GM12878 (cell line): ENCODE measurements around the gene BTF3L4. TPM values are rescaled to one million over a fixed set of nuclear protein-coding genes. Genes with fewer than 3 reads are reported as not detected.

Experiments
- ATAC-seq: fragments of 200-7000 bp; cut with Tn5 transposase; 3 replicates; pipeline ENCODE4 v1.9.1; 2020; ENCODE audit warnings: mild to moderate bottlenecking, moderate library complexity
- BruUV-seq: library from RNA; stranded (reverse); fragments of 400-500 nt; replicated peaks from 2 replicates; lab custom pipeline; 2021; lab: Mats Ljungman, UMichigan
- CTCF ChIA-PET: fragments of 300-600 bp; sonication (Branson Sonifier 250); formaldehyde crosslinking; extraction: SDS; loops from one replicate; lab custom pipeline; 2021; ENCODE audit warnings: inconsistent platforms; lab: Yijun Ruan, JAX
- POLR2A ChIA-PET: fragments of 350-600 bp; formaldehyde crosslinking; extraction: SDS; loops from one replicate; lab custom pipeline; 2021; ENCODE audit warnings: inconsistent platforms; lab: Charles Lee
- RAD21 ChIA-PET: fragments of 300-600 bp; sonication (Branson Sonifier 250); formaldehyde crosslinking; loops from one replicate; lab custom pipeline; 2023; ENCODE audit warnings: antibody characterized with exemption; ENCODE audit not compliant: unreplicated experiment; lab: Charles Lee
- SMC1A ChIA-PET: fragments of 300-600 bp; sonication (Branson Sonifier 250); formaldehyde crosslinking; loops from one replicate; lab custom pipeline; 2023; ENCODE audit not compliant: unreplicated experiment, uncharacterized antibody; lab: Charles Lee
- DNase-seq: peaks from one replicate; pipeline ENCODE4 v3.0.0-alpha.2; 2011; ENCODE audit warnings: low read depth, low spot score
- FAIRE-seq: peaks from 3 replicates; lab custom pipeline; 2011; peaks lifted over from hg19 to GRCh38; lab: Jason Lieb, UNC
- H2AFZ ChIP-seq: 2 replicates; pipeline ENCODE4 v1.6.0; 2011; ENCODE audit warnings: low read depth, low read length, control low read depth; ENCODE audit not compliant: control insufficient read depth
- H3K27ac ChIP-seq: 2 replicates; pipeline ENCODE4 v1.5.1; 2011; ENCODE audit warnings: control low read depth; ENCODE audit not compliant: control insufficient read depth, insufficient read depth
- H3K27me3 ChIP-seq, 2 experiments: replicated peaks in 1 of 2; 2 replicates each; pipeline versions ENCODE4 v1.6.0 to v1.6.1; 2011; ENCODE audit warnings: low read length in 1 of 2; ENCODE audit not compliant: control insufficient read depth in 2 of 2, insufficient read depth in 2 of 2
- H3K36me3 ChIP-seq, 2 experiments: 2 replicates each; pipeline ENCODE4 v1.5.1; 2011; ENCODE audit warnings: low read length in 1 of 2; ENCODE audit not compliant: control insufficient read depth in 2 of 2, insufficient read depth in 2 of 2
- H3K4me1 ChIP-seq: 2 replicates; pipeline ENCODE4 v1.6.1; 2011; ENCODE audit warnings: mild to moderate bottlenecking, low read length, moderate library complexity, mixed read lengths; ENCODE audit not compliant: control insufficient read depth, insufficient read depth
- H3K4me2 ChIP-seq: 2 replicates; pipeline ENCODE4 v1.6.0; 2011; ENCODE audit warnings: control low read depth; ENCODE audit not compliant: control insufficient read depth, insufficient read depth
- H3K4me3 ChIP-seq: fragments of 200-600 bp; sonication (generic); 2 replicates; pipeline ENCODE4 v1.5.1; 2016
- H3K79me2 ChIP-seq: 2 replicates; pipeline ENCODE4 v1.6.0; 2011; ENCODE audit warnings: low read length; ENCODE audit not compliant: control insufficient read depth, insufficient read depth
- H3K9ac ChIP-seq: 2 replicates; pipeline ENCODE4 v1.8.0; 2011; ENCODE audit warnings: low read length, control low read depth, mixed read lengths; ENCODE audit not compliant: control insufficient read depth, insufficient read depth
- H3K9me3 ChIP-seq: replicated peaks from 3 replicates; pipeline ENCODE4 v1.5.1; 2011; ENCODE audit warnings: mild to moderate bottlenecking, low read length; ENCODE audit not compliant: control insufficient read depth, insufficient read depth
- H4K20me1 ChIP-seq: 2 replicates; pipeline ENCODE4 v1.6.0; 2011; ENCODE audit not compliant: control insufficient read depth, insufficient read depth
- BHLHE40 ChIP-seq, 2 experiments: fragments of 450-650 bp in 1 of 2; IDR thresholded peaks; 2 replicates each; pipeline ENCODE4 v1.6.1; 2011 to 2017; ENCODE audit warnings: low read depth in 2 of 2, borderline replicate concordance in 1 of 2, improper control_type of control experiment in 1 of 2, low read length in 1 of 2, mild to moderate bottlenecking in 1 of 2
- CBFB ChIP-seq: IDR thresholded peaks from 2 replicates; pipeline ENCODE4 v1.6.1; 2016; ENCODE audit warnings: antibody characterized with exemption, low read depth
- CREB1 ChIP-seq: IDR thresholded peaks from 2 replicates; pipeline ENCODE4 v1.6.1; 2012; ENCODE audit warnings: low read depth, mild to moderate bottlenecking, inconsistent platforms
- CREM ChIP-seq: IDR thresholded peaks from 2 replicates; pipeline ENCODE4 v1.6.1; 2014; ENCODE audit warnings: antibody characterized with exemption, low read depth
- EED ChIP-seq: sonication (generic); IDR thresholded peaks from 2 replicates; pipeline ENCODE4 v1.6.1; 2016; ENCODE audit warnings: antibody characterized with exemption, low read depth
- IRF5 ChIP-seq: fragments of 450-650 bp; IDR thresholded peaks from 2 replicates; pipeline ENCODE4 v1.6.1; 2017; ENCODE audit warnings: borderline replicate concordance
- MEF2B ChIP-seq: fragments of 450-650 bp; IDR thresholded peaks from 2 replicates; pipeline ENCODE4 v1.6.1; 2018; ENCODE audit warnings: mild to moderate bottlenecking, moderate library complexity; ENCODE audit not compliant: partially characterized antibody, poor library complexity, severe bottlenecking
- MTA3 ChIP-seq: IDR thresholded peaks from 2 replicates; pipeline ENCODE4 v1.6.1; 2012; ENCODE audit warnings: low read length, inconsistent platforms, borderline replicate concordance
- MXI1 ChIP-seq: fragments of 150-350 bp; IDR thresholded peaks from 2 replicates; pipeline ENCODE4 v1.6.1; 2011; ENCODE audit warnings: low read depth, mild to moderate bottlenecking, inconsistent platforms, low read length, improper control_type of control experiment
- MYB ChIP-seq: fragments of 150-350 bp; IDR thresholded peaks from 2 replicates; pipeline ENCODE4 v1.6.1; 2014; ENCODE audit warnings: mild to moderate bottlenecking, low read depth, low read length, borderline replicate concordance
- NFYA ChIP-seq: IDR thresholded peaks from 2 replicates; pipeline ENCODE4 v1.6.1; 2011; ENCODE audit warnings: low read depth, mild to moderate bottlenecking, low read length, improper control_type of control experiment, borderline replicate concordance
- RAD51 ChIP-seq: fragments of 450-650 bp; IDR thresholded peaks from 2 replicates; pipeline ENCODE4 v1.6.1; 2016; ENCODE audit warnings: moderate library complexity, mild to moderate bottlenecking, inconsistent platforms
- RFX5 ChIP-seq: IDR thresholded peaks from 2 replicates; pipeline ENCODE4 v1.6.1; 2011; ENCODE audit warnings: low read depth, low read length, improper control_type of control experiment
- RUNX3 ChIP-seq: IDR thresholded peaks from 2 replicates; pipeline ENCODE4 v1.6.1; 2012; ENCODE audit warnings: low read length, inconsistent platforms
- SPI1 ChIP-seq: IDR thresholded peaks from 2 replicates; pipeline ENCODE4 v1.6.1; 2011; ENCODE audit warnings: low read depth, mild to moderate bottlenecking, low read length, moderate library complexity, borderline replicate concordance; ENCODE audit not compliant: insufficient read depth
- YY1 ChIP-seq: IDR thresholded peaks from 2 replicates; pipeline ENCODE4 v1.6.1; 2011; ENCODE audit warnings: low read depth, mild to moderate bottlenecking, low read length
- ZNF687 ChIP-seq: fragments of 450-650 bp; IDR thresholded peaks from 2 replicates; pipeline ENCODE4 v1.6.1; 2017; ENCODE audit warnings: mild to moderate bottlenecking, moderate library complexity
- WGBS: methylation state at CpG from one replicate; pipeline ENCODE4 v1.1.6; 2016; ENCODE audit warnings: low lambda C conversion rate; ENCODE audit not compliant: insufficient replicate concordance, insufficient coverage; ENCODE audit errors: missing lambda C conversion rate; 5-methylcytosine and 5-hydroxymethylcytosine counted together
- in situ Hi-C: fragments of 300-500 bp; cut with MboI; formaldehyde crosslinking; loops from 9 replicates; pipeline ENCODE4 v1.14.3; 2018; ENCODE audit warnings: mixed read lengths
- intact Hi-C: fragments of 100-400 bp; cut with micrococcal nuclease; formaldehyde crosslinking; loops from one replicate; pipeline ENCODE4 v1.14.2; 2022; ENCODE audit not compliant: unreplicated experiment
- polyA plus RNA-seq, 11 experiments: library from polyadenylated mRNA; depleted of rRNA in 4 of 11; unstranded in 6 of 11; stranded (reverse) in 5 of 11; fragments of >200 nt; fragmentation: Nextera tagmentation in 4 of 11; fragmentation: Illumina TruSeq in 1 of 11; extraction: Ambion mirVana in 4 of 11; extraction: Trizol in 1 of 11; gene quantifications; 1 replicate in 1 of 11; 2 replicates in 10 of 11; pipeline versions ENCODE4 v1.2.1 to v1.2.3, GENCODE V29; 2011 to 2016; ENCODE audit warnings: inconsistent platforms in 2 of 11, missing spikeins in 2 of 11, low read depth in 1 of 11
- total RNA-seq, 4 experiments: library from RNA; depleted of rRNA in 3 of 4; stranded (reverse); fragments of >200 nt in 3 of 4; fragmentation: Illumina TruSeq in 1 of 4; extraction: Trizol in 1 of 4; gene quantifications; 2 replicates each; pipeline versions ENCODE4 v1.2.1 to v1.2.3, GENCODE V29; 2013 to 2021

Gene BTF3L4
- total and polyA plus RNA-seq, 10 of the 15 experiments (the other 5 are each of a cell fraction or from before 2014, with no cell fraction given) = 25.0 to 76.9 (median 66.8) TPM

DNA sequence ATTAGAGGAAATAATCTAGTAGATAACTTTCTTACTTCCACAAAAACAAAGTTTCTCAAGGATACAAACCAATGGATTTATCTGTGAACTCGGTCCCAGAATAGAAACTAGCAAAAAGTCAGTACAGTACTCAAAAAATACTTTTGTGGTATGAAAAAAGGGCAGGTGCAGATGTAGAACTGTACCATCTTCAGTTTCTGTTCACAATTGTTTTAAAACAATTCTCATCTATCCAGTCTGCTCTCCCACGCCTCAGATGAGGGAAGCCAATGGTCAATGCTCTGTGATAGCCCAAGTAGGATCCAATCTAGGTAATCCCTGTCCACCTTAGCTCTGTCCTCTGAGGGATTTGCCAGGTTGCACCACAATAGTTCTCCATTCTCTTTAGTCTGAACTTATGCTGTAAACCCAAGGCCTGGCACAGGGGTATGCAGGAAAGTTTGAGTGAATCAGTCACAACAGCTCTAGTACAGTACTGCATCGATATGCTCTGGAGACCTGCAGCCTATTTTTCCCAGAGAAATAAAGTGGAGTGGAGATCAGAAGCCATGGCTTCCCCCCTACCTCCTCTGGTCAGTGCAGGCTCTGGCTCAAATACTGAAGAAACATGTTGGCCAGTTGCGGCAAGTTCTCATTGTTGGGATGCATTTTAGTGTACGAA is 23.8 kb upstream of the BTF3L4 start (continued):
- TF ChIP-seq EED = no peak
- no peak for TF ChIP-seq SPI1
- no peak for TF ChIP-seq YY1
- TF ChIP-seq CREB1 = peak; percentile 24; the same call in 1 of the 2 replicates
- TF ChIP-seq NFYA = no peak

- H3K9me3 ChIP-seq = no peaks in the 10 kb centered on the region
- peak overlapping the region; percentile 92 for H3K4me2 ChIP-seq
- no TSS peak for BruUV-seq
- CTCF ChIA-PET = interaction anchor here (1.4 to 2.1 kb wide), 3 partner anchors 18 to 136 kb away, joined by 6 to 10 read pairs (median 7); partner anchors contain the start of genes BTF3L4 and TXNDC12
- no peak overlapping the region for H2AFZ ChIP-seq
- in situ Hi-C loops (no loop called here), intact Hi-C loops (loop anchor here (1.0 kb wide), 1 partner anchor 24 kb away; the partner anchor contains the start of gene BTF3L4)
- peak overlapping the region; percentile 83 for H3K27ac ChIP-seq
- POLR2A ChIA-PET = interaction anchor here (0.9 to 6.0 kb wide), 6 partner anchors 12 to 154 kb away, joined by 3 to 37 read pairs (median 5); partner anchors contain the start of genes BTF3L4 and TXNDC12
- under 1% methylated on average over 24 of the region's 24 CpGs for WGBS
- peak overlapping the region; percentile 85 for H3K9ac ChIP-seq
- SMC1A ChIA-PET = interaction anchor here (1.9 to 3.6 kb wide), 3 partner anchors 17 to 153 kb away, joined by 7 to 13 read pairs (median 11); partner anchors contain the start of genes BTF3L4 and TXNDC12
- peak; percentile 71 for ATAC-seq
- RAD21 ChIA-PET = interaction anchor here (0.8 to 1.3 kb wide), 4 partner anchors 22 to 154 kb away, joined by 3 to 4 read pairs (median 3); partner anchors contain the start of genes NRDC and TXNDC12
- no peak for DNase-seq
- peaks cover 40% of the 10 kb centered on the region for H3K79me2 ChIP-seq
- H3K36me3 ChIP-seq = peaks cover 0 to 5% of the 10 kb centered on the region in 2 experiments; a peak in 1 of 4 replicates
- H3K4me1 ChIP-seq = peaks cover 12% of the 10 kb centered on the region
- peak overlapping the region; percentile 78 for H3K4me3 ChIP-seq
- H4K20me1 ChIP-seq = no peaks in the 10 kb centered on the region
- FAIRE-seq = no peak
- H3K27me3 ChIP-seq = no peaks in the 10 kb centered on the region
- TF ChIP-seq MEF2B (peak; percentile 92), BHLHE40 (IDR thresholded peaks at IDR 0.05; ENCODE audit: borderline replicate concordance in 1 of 2, low read depth in 2 of 2, low read length in 1 of 2) (peak; percentile 87 to 91), MXI1 (peak; percentile 45; the same call in 1 of the 2 replicates), CBFB (0 out of 2 replicates have a peak, but pooled peaks have one; percentile 12), ZNF687 (no peak), MTA3 (peak; percentile 69; the same call in 1 of the 2 replicates), RFX5 (no peak), RAD51 (0 out of 2 replicates have a peak, but pooled peaks have one; percentile 14), CREM (peak; percentile 53), RUNX3 (peak; percentile 84), MYB (no peak), IRF5 (peak; percentile 40; the same call in 1 of the 2 replicates)
Measured at GRCh38 chr1:52032785-52033131, 23.3 kb upstream of the BTF3L4 start.
